Measurements from ENCODE around the gene TBX10.

- TF ChIP-seq CTCF (IDR thresholded peaks at IDR 0.05) (no peak), POLR2AphosphoS5 (IDR thresholded peaks at IDR 0.05) (no peak), POLR2A (IDR thresholded peaks at IDR 0.05) (no peak), EP300 (IDR thresholded peaks at IDR 0.05) (no peak)
Observed at GRCh38 chr11:67608486-67608885, 31.1 kb downstream of the TBX10 start.

Data from upper lobe of left lung (tissue), 4 donors.